HepG2 (cell line): Measurements from ENCODE around the gene ANKZF1. TPM values are rescaled to one million over a fixed set of nuclear protein-coding genes. Genes with fewer than 3 reads are reported as not detected.

Experiments
- AKNA ChIP-seq: sonication (generic); formaldehyde crosslinking; IDR thresholded peaks from 2 replicates; pipeline ENCODE4 v1.4.0; 2020; ENCODE audit warnings: missing genetic modification reagents, borderline replicate concordance
- GZF1 ChIP-seq: sonication (generic); formaldehyde crosslinking; IDR thresholded peaks from 2 replicates; pipeline ENCODE4 v1.5.1; 2020; ENCODE audit warnings: mild to moderate bottlenecking, missing genetic modification reagents
- MLLT10 ChIP-seq: sonication (generic); formaldehyde crosslinking; IDR thresholded peaks from 2 replicates; pipeline ENCODE4 v1.4.0; 2020; ENCODE audit warnings: missing genetic modification reagents
- NONO ChIP-seq, 2 experiments: fragments of 450-650 bp in 1 of 2; sonication (generic) in 1 of 2; formaldehyde crosslinking in 1 of 2; IDR thresholded peaks in 1 of 2; conservative IDR thresholded peaks in 1 of 2; 2 replicates each; pipeline versions ENCODE4 v1.6.1 to v1.8.0; 2017 to 2022; ENCODE audit warnings: mild to moderate bottlenecking in 1 of 2, missing genetic modification reagents in 1 of 2, moderate library complexity in 1 of 2
- NR2F2 ChIP-seq: IDR thresholded peaks from 2 replicates; pipeline ENCODE4 v1.6.1; 2012; ENCODE audit warnings: low read depth, inconsistent platforms, borderline replicate concordance
- PHF20 ChIP-seq: sonication (generic); formaldehyde crosslinking; IDR thresholded peaks from 2 replicates; pipeline ENCODE4 v1.5.0; 2020; ENCODE audit warnings: mild to moderate bottlenecking, missing genetic modification reagents
- TFDP1 ChIP-seq: IDR thresholded peaks from 2 replicates; pipeline ENCODE4 v1.6.1; 2016; ENCODE audit warnings: missing compliant biosample characterization, missing genetic modification reagents, borderline replicate concordance
- ZBTB10 ChIP-seq: sonication (generic); formaldehyde crosslinking; IDR thresholded peaks from 2 replicates; pipeline ENCODE4 v1.4.0; 2020; ENCODE audit warnings: missing genetic modification reagents, borderline replicate concordance
- ZNF138 ChIP-seq: sonication (generic); formaldehyde crosslinking; IDR thresholded peaks from 2 replicates; pipeline ENCODE4 v1.5.0; 2020; ENCODE audit warnings: mild to moderate bottlenecking, low read depth, missing genetic modification reagents
- ZNF207 ChIP-seq: fragments of 450-650 bp; IDR thresholded peaks from 2 replicates; pipeline ENCODE4 v1.6.1; 2016; ENCODE audit warnings: antibody characterized with exemption, borderline replicate concordance
- ZNF280B ChIP-seq: sonication (generic); formaldehyde crosslinking; IDR thresholded peaks from 2 replicates; pipeline ENCODE4 v1.5.0; 2020; ENCODE audit warnings: missing genetic modification reagents, mild to moderate bottlenecking, borderline replicate concordance
- ZNF605 ChIP-seq: sonication (generic); formaldehyde crosslinking; IDR thresholded peaks from 2 replicates; pipeline ENCODE4 v1.8.0; 2022; ENCODE audit warnings: mild to moderate bottlenecking, missing genetic modification reagents
- ZNF782 ChIP-seq: sonication (generic); formaldehyde crosslinking; IDR thresholded peaks from 2 replicates; pipeline ENCODE4 v1.4.0; 2020; ENCODE audit warnings: missing genetic modification reagents, mild to moderate bottlenecking, borderline replicate concordance
- polyA plus RNA-seq, 8 experiments: library from polyadenylated mRNA; depleted of rRNA in 3 of 8; stranded (reverse) in 7 of 8; unstranded in 1 of 8; fragments of >200 nt; fragmentation: Illumina TruSeq in 4 of 8; extraction: Trizol in 4 of 8; gene quantifications; 2 replicates each; pipeline versions ENCODE4 v1.2.1 to v1.2.3, GENCODE V29; 2011 to 2016; ENCODE audit warnings: low read depth in 4 of 8, missing spikeins in 1 of 8, mixed read lengths in 1 of 8; ENCODE audit not compliant: insufficient read depth in 1 of 8
- total RNA-seq, 5 experiments: library from RNA; depleted of rRNA; stranded (reverse); fragments of >200 nt; fragmentation: Illumina TruSeq; extraction: Trizol; gene quantifications; 2 replicates each; pipeline ENCODE4 v1.2.3, GENCODE V29; 2016; ENCODE audit warnings: low read depth in 1 of 5

The ANKZF1 gene
- total and polyA plus RNA-seq, 2 of the 13 experiments (the other 11 are each of a cell fraction or from before 2014, with no cell fraction given), result 25.3 to 128 TPM

GRCh38 chr2:219206328-219207133 is 23.1 kb upstream of the ANKZF1 start, which contains the start of gene ZFAND2B (continued):
- TF ChIP-seq PHF20 (CRISPR knock-in tag), result peak; percentile 62
- no peak; the same call in 1 of the 2 replicates for TF ChIP-seq ZNF138
- TF ChIP-seq NONO (IDR thresholded peaks at IDR 0.05), result no peak
- peak; percentile 74 for TF ChIP-seq NONO (CRISPR knock-in tag; conservative IDR thresholded peaks at IDR 0.05)
- no peak for TF ChIP-seq ZBTB10 (CRISPR knock-in tag)
- TF ChIP-seq NR2F2, result 0 out of 2 replicates have a peak, but pooled peaks have one; percentile 16
- TF ChIP-seq TFDP1 (CRISPR knock-in tag), result peak; percentile 69; the same call in 1 of the 2 replicates
- TF ChIP-seq ZNF605 (CRISPR knock-in tag), result no peak
- TF ChIP-seq ZNF782 (CRISPR knock-in tag), result peak; percentile 30
- TF ChIP-seq MLLT10, result no peak
- peak; percentile 91 for TF ChIP-seq ZNF280B (CRISPR knock-in tag)
- TF ChIP-seq AKNA (CRISPR knock-in tag), result no peak
- TF ChIP-seq ZNF207, result no peak
- TF ChIP-seq GZF1 (CRISPR knock-in tag), result peak; percentile 59; the same call in 1 of the 2 replicates
